ENCODE measurements around the gene DNAJC13.
A peak's percentile ranks its signal among the peaks of the same experiment; 100 is the strongest.
"Not testable (repeated sequence)": the region's sequence is repeated elsewhere in the genome, so short reads cannot be mapped to it uniquely, and the experiment has no call there.

DNAJC13 gene, protein sequence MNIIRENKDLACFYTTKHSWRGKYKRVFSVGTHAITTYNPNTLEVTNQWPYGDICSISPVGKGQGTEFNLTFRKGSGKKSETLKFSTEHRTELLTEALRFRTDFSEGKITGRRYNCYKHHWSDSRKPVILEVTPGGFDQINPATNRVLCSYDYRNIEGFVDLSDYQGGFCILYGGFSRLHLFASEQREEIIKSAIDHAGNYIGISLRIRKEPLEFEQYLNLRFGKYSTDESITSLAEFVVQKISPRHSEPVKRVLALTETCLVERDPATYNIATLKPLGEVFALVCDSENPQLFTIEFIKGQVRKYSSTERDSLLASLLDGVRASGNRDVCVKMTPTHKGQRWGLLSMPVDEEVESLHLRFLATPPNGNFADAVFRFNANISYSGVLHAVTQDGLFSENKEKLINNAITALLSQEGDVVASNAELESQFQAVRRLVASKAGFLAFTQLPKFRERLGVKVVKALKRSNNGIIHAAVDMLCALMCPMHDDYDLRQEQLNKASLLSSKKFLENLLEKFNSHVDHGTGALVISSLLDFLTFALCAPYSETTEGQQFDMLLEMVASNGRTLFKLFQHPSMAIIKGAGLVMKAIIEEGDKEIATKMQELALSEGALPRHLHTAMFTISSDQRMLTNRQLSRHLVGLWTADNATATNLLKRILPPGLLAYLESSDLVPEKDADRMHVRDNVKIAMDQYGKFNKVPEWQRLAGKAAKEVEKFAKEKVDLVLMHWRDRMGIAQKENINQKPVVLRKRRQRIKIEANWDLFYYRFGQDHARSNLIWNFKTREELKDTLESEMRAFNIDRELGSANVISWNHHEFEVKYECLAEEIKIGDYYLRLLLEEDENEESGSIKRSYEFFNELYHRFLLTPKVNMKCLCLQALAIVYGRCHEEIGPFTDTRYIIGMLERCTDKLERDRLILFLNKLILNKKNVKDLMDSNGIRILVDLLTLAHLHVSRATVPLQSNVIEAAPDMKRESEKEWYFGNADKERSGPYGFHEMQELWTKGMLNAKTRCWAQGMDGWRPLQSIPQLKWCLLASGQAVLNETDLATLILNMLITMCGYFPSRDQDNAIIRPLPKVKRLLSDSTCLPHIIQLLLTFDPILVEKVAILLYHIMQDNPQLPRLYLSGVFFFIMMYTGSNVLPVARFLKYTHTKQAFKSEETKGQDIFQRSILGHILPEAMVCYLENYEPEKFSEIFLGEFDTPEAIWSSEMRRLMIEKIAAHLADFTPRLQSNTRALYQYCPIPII (N-terminal part only)

DNA sequence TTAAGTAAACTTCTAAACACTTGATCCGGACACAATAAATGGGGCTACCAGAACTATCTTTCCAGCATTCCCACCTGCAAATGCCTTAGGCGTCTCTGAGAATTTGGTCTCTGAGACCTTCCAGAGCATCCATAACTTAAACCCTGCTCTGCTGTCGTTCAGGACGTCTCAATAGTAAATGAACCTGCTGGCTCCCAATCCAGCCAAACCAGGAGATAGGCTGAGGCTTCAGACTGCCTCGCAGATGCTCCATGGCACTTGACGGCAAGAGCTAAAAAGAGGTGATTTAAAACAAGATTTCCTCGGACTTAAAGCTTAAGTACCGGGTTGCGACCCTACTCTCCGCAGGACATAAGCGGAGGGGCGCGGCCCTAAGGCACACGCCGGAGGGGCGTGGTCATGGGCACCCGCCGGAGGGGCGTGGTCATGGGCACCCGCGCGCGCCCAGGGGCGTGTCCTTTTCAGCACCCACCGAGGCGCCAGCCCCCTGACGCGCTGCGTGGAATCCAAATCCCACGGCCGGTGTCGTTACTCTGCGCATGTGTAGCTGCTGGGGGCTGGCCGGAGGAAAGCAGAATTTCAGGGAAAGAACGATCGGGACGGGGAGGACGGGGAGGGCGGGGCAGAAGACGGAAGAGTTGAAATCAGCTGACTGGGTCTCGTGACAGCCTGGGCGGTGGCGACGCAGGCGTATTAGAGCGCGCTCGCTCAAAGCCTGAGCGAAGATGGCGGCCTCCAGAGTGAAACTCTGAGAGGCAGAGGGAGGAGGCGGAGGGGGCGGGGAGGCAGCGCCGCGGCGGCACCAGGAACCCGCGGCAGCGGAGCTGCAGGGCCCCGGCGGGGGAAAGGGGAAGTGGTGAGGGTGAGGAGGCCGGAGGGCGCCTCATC, at the start of gene DNAJC13:
TSS of gene DNAJC13 (plus strand) at position 696 of the 888 bp plus-strand sequence. CDS start 17,049 bp downstream, outside the sequence.
- peak; percentile 93 for DNase-seq

DNA sequence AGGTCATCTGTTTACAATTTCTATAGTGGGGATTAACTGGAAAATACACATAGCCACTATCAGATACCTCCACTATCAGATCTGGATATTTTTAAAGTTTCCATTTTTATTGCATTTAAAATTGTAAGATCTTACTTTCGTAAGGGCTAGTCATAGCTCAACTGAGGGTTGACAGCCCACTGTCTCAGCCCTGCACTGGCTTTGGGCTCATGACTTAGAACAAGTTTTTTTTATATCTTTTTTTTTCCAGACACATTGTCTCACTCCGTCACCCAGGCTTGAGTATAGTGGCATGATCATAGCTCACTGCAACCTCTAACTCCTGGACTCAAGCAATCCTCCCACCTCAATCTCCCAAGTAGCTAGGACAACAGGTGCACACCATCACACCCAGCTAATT, 48.8 kb upstream of the DNAJC13 start:
- DNase-seq: no peak

DNA sequence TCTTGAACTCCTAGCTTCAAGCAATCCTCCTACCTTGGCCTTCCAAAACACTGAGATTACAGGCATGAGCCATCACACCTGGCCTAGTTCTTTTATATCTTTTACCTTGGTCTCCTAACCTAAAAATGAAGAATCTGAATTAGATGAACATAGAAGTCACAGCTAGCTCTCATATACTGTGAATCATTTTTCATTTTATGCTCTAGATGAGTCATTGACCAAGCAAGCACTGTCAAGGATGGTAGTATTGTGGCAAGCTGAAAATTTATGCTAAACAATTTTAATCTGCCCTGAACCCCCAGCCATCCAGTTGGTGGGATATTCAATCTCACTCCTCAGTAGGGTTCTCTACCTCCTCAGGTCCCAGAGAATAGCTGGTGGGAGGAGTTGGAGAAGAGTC, 48.3 kb upstream of the DNAJC13 start:
- no peak for DNase-seq

DNA sequence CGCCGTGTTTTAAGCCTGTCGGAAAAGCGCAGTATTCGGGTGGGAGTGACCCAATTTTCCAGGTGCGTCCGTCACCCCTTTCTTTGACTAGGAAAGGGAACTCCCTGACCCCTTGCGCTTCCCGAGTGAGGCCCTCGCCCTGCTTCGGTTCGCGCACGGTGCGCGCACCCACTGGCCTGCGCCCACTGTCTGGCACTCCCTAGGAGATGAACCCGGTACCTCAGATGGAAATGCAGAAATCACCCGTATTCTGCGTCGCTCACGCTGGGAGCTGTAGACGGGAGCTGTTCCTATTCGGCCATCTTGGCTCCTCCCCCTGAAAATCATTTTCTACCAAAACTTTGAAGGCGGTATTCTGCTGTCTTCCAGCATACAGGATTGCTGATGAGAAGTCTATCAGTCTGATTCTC, 40.4 kb upstream of the DNAJC13 start:
- DNase-seq: not testable (repeated sequence)

DNA sequence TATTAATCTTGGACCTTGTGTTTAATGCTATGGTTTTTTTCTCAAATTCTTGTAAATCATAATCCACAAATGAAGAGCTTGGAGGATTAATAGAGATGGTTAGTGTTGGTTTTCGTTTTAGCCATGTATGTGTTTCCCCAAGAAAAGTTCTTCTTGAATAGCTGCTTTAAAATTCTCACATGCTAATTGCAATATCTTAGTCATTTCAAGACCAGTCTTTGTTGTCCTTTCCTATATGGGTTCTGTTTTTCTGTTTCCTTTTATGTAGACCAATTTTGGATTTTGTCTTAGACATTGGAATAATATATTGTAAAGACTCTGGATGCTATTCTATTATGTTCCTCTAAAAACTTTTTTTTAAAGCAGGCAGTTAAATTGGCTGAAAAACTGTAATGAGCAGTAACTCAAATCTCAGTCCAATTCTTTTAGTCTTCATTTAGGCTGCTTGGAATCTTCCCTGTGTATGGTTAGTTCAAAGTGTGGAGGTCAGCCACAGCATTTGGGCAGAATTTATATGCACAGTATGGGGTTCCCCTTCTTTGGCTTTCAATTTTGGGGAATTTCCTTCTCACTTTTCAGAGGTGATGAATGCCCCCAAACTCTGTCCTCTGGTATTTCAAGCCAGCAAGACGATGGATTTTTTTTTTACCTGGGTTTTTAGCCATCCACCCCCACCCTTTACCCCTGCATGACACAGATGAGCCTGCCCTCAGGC, 39.1 kb upstream of the DNAJC13 start:
- no peak for DNase-seq

DNA sequence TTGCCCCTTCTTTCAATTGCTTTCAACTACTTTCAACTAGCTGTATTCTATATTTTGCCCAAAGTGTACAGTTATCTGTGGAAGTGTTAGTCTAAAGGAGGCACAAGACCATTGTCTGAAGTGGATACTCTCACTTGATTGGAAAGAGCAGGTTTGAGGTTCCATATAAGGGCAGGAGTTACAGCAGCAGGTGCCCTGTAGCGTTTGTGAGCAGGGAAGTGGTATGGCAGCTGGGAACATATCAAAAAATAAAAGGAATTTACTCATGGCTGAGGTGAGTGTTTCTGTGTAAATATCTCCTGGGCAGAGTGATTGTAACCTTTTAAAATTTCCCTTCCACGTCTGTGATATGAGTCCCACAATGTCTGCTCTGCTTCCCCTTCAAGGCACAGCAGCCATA, 38.5 kb upstream of the DNAJC13 start:
- no peak for DNase-seq

DNA sequence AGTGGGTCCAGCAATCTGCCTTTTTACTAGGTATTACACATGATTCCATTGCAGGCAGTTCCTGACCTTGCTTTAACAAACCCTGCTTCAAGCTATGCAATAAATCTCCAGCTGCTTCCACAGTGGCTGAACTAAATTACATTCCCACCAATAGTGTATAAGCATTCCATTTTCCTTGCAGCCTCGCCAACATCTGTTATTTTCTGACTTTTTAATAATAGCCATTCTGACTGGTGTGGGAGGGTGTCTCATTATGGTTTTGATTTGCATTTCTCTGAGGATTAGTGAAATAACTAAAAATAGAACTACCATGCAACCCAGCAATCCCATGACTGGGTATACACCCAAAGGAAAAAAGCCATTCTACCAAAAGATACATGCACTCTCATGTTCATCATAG, 36.4 kb upstream of the DNAJC13 start:
- DNase-seq: no peak

DNA sequence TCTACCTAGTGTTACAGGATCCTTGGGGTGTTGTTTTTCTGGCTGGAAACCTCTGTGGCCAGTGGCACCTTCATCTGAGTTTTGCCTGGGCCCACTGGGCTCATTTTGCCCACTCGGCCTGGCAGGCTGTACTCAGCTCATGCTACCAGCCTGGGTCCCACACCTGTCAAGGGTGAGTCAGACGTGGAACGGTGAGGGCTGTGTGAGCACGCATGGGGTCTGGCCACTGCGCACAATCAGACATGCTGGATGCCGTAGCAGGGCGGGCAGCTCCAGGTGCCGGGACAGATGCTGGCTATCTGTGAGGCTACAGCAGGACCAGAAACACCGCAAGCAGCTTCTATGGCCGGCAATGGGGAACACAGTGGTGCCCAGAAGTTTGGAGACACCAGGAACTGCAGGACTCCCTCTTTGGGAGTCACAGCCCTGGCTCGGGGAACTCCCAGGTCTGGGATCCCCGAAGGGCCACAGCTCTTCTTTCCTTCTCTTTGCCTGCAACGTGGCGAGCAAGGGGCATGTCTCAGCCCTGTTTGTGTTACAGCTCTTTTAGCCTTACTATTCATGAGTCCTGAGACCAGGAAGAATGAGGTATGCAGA, 35.9 kb upstream of the DNAJC13 start:
- no peak for DNase-seq

DNA sequence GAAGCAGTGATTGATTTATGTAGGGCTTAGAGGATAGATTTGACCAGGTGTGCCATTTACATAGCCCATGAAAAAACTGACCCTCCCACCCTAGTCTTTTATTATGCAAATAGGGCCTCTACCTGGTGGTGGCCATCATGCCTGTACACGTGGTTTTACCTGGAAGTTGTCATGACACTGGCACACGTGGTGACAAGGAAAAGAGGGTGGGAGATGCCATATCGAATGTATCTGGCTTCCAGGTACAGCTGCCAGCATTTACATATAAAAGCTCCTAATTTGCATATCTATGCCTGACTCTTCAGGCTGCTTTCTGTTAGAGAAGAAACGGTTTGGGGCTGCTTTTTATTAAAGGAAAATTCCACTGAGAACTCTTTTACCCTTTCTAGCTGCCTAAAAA, 35.0 kb upstream of the DNAJC13 start:
- no peak for DNase-seq

DNA sequence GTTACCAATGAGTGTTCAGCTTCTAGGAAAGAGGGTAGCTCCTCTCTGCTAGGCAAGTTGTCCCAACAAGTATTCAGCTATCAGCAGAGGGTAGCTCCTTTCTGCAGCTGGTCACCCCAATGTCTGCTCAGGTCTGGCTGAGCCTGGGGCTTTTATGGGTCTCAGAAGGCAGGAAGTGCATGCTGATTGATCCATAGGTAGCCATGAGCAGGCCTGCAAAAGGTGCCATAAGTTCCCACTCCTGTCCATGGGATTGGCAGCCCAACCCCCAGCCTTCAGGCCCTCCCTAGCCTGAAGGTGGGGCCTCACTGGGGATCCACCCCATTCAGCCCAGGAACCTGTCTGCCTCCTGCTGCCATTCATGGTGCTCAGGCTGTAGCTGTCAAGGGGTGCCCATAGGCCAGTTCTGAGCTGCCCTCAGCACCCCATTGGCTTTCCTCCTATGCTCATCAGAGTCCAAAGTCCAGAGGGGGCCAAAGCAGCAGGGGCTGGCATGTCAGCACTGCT, 34.6 kb upstream of the DNAJC13 start:
- DNase-seq: no peak

DNA sequence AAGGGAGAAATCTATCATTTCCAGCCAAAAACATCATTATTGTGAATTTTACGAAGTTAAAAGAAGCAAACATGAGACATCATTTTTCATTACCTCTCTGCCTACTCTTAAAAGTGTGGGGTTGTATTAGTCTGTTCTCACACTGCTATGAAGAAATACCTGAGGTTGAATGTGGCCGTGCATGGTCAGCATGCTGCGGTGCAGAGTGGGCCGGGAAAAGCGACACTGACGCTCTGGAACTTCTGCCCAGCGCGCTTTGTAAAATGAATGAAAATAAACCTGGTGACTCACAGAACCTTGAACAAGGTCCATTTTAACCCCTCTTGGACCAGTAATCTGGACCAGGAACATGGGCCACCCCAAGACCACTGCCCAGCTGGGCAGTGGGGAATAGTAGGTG, 31.0 kb upstream of the DNAJC13 start:
- DNase-seq: no peak

DNA sequence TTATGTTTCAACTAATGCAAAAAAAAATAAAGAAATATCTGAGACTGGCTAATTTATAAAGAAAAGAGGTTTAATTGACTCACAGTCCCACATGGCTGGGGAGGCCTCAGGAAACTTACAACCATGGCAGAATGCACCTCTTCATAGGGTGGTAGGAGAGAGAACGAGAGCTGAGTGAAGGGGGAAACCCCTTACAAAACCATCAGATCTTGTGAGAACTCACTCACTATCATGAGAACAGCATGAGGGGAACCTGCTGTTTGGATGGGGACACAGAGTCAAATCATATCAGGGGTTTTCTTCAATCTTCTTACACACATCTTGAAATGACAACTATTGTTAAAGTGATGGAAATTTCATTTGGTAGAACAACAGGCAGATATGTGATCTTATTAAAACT, 24.6 kb upstream of the DNAJC13 start:
- DNase-seq: not testable (repeated sequence)

DNA sequence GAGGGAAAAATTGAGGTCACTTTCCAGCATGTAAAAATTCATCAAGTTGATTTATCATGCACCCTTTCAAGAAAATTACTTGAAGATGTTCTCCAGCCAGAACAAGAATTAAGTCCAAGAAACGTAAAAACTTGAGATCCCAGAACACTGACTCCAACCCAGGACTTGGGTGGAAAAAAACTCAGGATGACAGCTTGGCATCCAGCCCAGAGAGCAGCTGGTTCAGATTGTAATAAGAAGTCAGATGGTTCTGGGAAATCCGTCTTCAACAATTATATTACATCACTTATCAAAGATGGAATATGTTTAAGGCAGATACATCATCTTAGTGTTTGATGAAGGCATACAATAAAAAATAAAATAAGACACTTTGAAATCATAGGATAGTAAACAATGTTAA, 23.0 kb upstream of the DNAJC13 start:
- DNase-seq: no peak

DNA sequence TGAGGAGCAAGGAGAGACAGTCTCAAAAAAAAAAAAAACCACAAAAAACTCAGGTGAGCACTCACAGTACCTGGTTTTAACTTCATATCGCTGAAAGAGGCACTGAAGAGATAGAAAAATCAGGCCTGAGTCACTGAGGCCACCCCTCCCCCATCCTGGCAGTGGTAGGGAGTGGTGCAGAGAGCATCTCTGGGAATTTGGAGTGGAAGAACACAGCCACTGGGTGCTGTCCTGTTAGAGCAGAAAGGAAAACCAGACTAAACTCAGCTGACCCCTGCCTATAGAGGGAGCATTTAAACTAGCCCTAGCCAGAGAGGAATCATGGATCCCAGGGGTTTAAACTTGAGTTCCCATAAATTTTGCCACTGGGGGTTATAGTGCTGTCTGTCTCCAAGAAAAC, 22.2 kb upstream of the DNAJC13 start:
- DNase-seq: no peak

DNA sequence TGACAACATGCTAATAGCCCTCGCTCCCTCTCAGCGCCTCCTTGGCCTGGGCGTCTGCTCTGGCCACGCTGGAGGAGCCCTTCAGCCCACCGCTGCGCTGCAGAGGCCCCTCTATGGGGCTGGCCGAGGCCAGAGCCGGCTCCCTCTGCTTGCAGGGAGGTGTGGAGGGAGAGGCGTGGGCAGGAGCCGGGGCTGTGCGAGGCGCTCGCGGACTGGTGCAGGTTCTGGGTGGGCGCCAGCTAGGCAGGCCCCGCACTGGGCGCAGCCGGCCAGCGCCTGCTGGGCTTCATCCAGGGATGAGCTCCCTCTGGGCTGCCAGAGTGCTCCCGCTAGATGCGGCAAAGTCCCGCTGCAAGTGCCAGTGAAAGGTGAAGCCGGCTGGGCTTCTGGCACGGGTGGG, 21.0 kb upstream of the DNAJC13 start:
- no peak for DNase-seq

DNA sequence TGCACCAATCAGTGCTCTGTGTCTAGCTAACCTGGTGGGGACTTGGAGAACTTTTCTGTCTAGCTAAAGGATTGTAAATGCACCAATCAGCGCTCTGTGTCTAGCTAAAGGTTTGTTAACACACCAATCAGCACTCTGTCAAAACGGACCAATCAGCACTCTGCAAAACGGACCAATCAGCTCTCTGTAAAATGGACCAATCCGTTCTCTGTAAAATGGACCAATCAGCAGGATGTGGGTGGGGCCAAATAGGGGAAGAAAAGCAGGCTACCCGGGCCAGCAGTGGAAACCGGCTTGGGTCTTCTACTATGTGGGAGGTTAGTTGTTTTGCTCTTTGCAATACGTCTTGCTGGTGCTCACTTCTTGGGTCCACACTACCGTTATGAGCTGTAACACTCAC, 20.5 kb upstream of the DNAJC13 start:
- DNase-seq: not testable (repeated sequence)

DNA sequence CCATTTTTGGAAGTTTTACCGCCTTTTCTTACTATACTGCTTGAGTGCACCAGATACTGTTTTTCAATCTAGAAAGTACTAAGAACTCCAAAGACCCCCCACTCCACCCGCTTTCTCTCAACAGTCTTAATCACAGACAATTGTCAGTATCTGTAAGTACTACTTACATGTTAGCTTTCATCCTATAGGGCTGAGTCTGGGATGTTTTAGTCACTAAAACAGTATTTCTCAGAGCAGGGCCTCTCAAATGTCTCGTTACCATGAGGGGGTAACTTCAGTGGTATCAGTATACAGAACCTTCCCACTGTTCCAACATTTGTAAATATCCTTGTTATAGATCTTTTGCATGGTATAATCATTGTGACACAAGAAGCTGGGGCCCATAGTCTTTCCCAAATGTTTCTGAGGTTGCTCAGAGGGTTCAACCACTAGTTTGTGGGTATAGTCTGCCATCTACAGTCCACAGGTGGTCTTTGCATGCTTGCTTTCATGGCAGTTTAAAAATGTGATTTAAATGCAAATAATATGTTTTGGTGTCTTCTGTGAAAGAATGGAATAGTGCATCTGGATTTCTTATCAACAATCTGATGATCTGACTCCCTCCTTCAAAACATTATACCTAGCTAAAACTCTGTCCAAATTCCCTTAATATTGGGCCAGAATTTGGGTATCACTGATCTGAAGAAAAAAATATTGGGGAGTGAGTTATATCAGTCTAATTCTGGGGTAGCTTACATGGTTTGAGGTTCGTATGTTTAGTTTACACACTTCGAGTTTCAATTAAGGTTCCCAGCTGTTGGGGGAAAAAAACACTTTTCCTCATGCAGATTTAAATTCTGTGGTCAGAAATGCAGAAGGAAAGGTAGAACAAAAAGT, 18.0 kb upstream of the DNAJC13 start:
- peak; percentile 27 for DNase-seq

DNA sequence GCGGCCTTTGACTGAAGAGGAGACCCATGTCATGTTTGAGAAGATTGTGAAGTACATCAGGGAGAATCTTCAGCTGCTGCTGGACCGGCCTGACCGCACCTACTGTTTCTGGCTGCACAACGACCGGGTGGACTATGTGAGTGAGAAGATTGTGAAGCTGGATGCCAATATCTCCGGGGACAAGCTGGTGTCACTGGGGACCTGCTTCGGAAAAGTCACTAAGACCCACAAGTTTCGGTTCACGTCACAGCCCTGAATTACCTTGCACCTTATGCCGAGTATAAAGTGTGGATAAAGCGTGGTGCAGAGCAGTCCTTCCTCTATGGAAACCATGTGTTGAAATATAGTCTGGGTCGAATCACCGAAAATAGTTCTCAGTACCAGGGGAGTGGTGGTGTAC, 16.0 kb upstream of the DNAJC13 start:
- DNase-seq: no peak

DNA sequence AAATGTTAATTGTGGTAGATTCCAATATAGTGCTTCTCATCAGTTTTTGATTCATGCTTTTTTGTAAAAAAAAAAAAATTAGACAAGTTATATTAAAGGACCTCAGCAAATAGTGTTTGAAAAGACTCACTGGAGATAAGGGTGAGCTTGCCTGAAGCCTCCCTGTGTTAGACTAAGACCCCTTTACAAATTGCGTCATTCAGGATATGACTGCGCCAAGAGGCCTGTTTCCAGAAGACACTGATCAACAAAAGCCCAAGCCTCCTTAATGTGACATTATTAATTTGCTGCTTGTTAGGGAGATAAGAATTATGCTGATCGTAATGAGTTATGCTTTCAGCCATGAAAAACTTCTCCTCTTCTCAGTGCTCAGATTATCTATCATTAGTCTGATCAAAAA, 13.0 kb upstream of the DNAJC13 start:
- no peak for DNase-seq

DNA sequence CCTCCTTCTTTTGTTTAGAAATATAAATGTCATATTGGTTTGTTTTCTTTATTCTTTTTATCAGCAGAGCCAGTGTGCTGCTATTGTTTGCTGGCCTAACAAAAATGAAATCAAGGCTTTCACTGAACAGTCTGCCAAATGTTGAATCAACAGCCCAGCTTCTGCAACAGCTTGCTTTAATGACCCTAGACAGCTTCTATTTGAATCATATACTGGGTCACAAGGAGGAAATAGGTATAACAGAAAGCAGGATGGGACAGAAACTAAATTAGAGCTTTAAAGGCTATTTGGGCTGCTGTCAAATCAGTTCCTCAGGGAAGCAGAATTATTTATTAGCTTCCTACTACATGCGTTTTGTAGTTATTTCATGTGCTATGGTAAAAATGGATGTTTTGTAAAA, 12.1 kb upstream of the DNAJC13 start:
- no peak for DNase-seq

All from CD4-positive, alpha-beta T cell treated with Interleukin-12 subunit alpha and Interleukin-12 subunit beta, for 1 hour (primary cell).